GM18873 (cell line): ENCODE measurements around the gene HASPIN.
A peak's percentile ranks its signal among the peaks of the same experiment; 100 is the strongest.
"Not testable (repeated sequence)": the region's sequence is repeated elsewhere in the genome, so short reads cannot be mapped to it uniquely, and the experiment has no call there.

Source experiments
- ATAC-seq: cut with Tn5 transposase; IDR thresholded peaks from one replicate; pipeline ENCODE4 v1.9.1; 2021; ENCODE audit warnings: mild to moderate bottlenecking, moderate library complexity, moderate number of reproducible peaks; ENCODE audit not compliant: unreplicated experiment, low FRiP score

Gene HASPIN

GRCh38 chr17:3695723-3696411 is 27.8 kb upstream of the HASPIN start, which contains the start of gene P2RX5:
TSS of gene P2RX5 (minus strand) at chr17:3696155. CDS start at chr17:3696005, 150 bp downstream.
- ATAC-seq: no peak

- ATAC-seq: no peak
Measured at GRCh38 chr17:3697103-3697476, 26.6 kb upstream of the HASPIN start.

- ATAC-seq: no peak
Measured at GRCh38 chr17:3698139-3698538, 25.6 kb upstream of the HASPIN start.

GRCh38 chr17:3699951-3700350 is 23.8 kb upstream of the HASPIN start:
- no peak for ATAC-seq

- ATAC-seq: not testable (repeated sequence)
Measured at GRCh38 chr17:3702041-3702539, 21.6 kb upstream of the HASPIN start.

GRCh38 chr17:3704931-3705717 is 18.6 kb upstream of the HASPIN start:
- ATAC-seq: no peak

GRCh38 chr17:3705718-3705984 is 18.1 kb upstream of the HASPIN start:
- ATAC-seq: not testable (repeated sequence)

- no peak for ATAC-seq
Measured at GRCh38 chr17:3708366-3708765, 15.3 kb upstream of the HASPIN start.

- ATAC-seq: peak; percentile 89
Measured at GRCh38 chr17:3710951-3711383, 12.7 kb upstream of the HASPIN start.

- no peak for ATAC-seq
Measured at GRCh38 chr17:3712811-3713463, 10.8 kb upstream of the HASPIN start.

GRCh38 chr17:3715296-3715695 is 8.4 kb upstream of the HASPIN start:
- ATAC-seq: no peak

- no peak for ATAC-seq
Measured at GRCh38 chr17:3718201-3718600, 5.5 kb upstream of the HASPIN start.

GRCh38 chr17:3719265-3719664 is 4.4 kb upstream of the HASPIN start:
- no peak for ATAC-seq

GRCh38 chr17:3722716-3723115 is 987 bp upstream of the HASPIN start:
- ATAC-seq: no peak

- peak; percentile 12 for ATAC-seq
Measured at GRCh38 chr17:3723188-3723555, 531 bp upstream of the HASPIN start.

- no peak for ATAC-seq
Measured at GRCh38 chr17:3724378-3725077, 825 bp downstream of the HASPIN start.

GRCh38 chr17:3727041-3727440 is 3.3 kb downstream of the HASPIN start:
- ATAC-seq: no peak

- not testable (repeated sequence) for ATAC-seq
Measured at GRCh38 chr17:3728099-3728498, 4.4 kb downstream of the HASPIN start.

- ATAC-seq: no peak
Measured at GRCh38 chr17:3729881-3730280, 6.2 kb downstream of the HASPIN start.

GRCh38 chr17:3730881-3731429 is 7.3 kb downstream of the HASPIN start:
- no peak for ATAC-seq
